HepG2 (cell line): ENCODE data around the gene VAMP8. TPM values are rescaled to one million over a fixed set of nuclear protein-coding genes. Genes with fewer than 3 reads are reported as not detected.

Experiments
- ATAC-seq: fragments of 200-7000 bp; cut with Tn5 transposase; 3 replicates; pipeline ENCODE4 v1.9.1; 2020; ENCODE audit warnings: mild to moderate bottlenecking, moderate library complexity
- BruUV-seq: library from RNA; stranded (reverse); fragments of 400-500 nt; replicated peaks from 2 replicates; lab custom pipeline; 2021; lab: Mats Ljungman, UMichigan
- CTCF ChIA-PET: fragments of 300-600 bp; formaldehyde crosslinking; extraction: SDS; loops from one replicate; lab custom pipeline; 2021; ENCODE audit warnings: low total read pairs, inconsistent platforms, low intra/inter-chr PET ratio; lab: Yijun Ruan, JAX
- POLR2A ChIA-PET: fragments of 350-600 bp; sonication (Branson Sonifier 250); formaldehyde crosslinking; loops from one replicate; lab custom pipeline; 2020; ENCODE audit warnings: antibody characterized with exemption, inconsistent platforms; lab: Yijun Ruan, JAX
- DNase-seq: peaks from one replicate; pipeline ENCODE4 v3.0.0-alpha.2; 2015; ENCODE audit warnings: low spot score
- FAIRE-seq: peaks from 3 replicates; lab custom pipeline; 2011; peaks lifted over from hg19 to GRCh38; lab: Jason Lieb, UNC
- H2AFZ ChIP-seq: one replicate; pipeline ENCODE4 v1.6.1; 2011; ENCODE audit warnings: low read length, inconsistent platforms
- H3K27ac ChIP-seq: fragments of 300-600 bp; 3 replicates; pipeline ENCODE4 v1.8.0; 2011; ENCODE audit warnings: mixed run types, mild to moderate bottlenecking, mixed read lengths, low read length, inconsistent platforms; ENCODE audit not compliant: insufficient read depth; ENCODE audit errors: extremely low read length
- H3K27me3 ChIP-seq, 2 experiments: fragments of 200-600 bp in 1 of 2; 2 replicates in 1 of 2; 3 replicates in 1 of 2; pipeline versions ENCODE4 v1.6.0 to v1.8.0; 2011; ENCODE audit warnings: low read length in 2 of 2, mild to moderate bottlenecking in 2 of 2, moderate library complexity in 2 of 2, inconsistent platforms in 1 of 2; ENCODE audit not compliant: insufficient read depth in 2 of 2, control insufficient read depth in 1 of 2
- H3K36me3 ChIP-seq, 2 experiments: fragments of 200-600 bp in 1 of 2; replicated peaks in 1 of 2; 2 replicates in 1 of 2; 3 replicates in 1 of 2; pipeline versions ENCODE4 v1.5.1 to v1.8.0; 2011; ENCODE audit warnings: low read length in 2 of 2, inconsistent platforms in 1 of 2; ENCODE audit not compliant: insufficient read depth in 2 of 2, control insufficient read depth in 1 of 2
- H3K4me1 ChIP-seq: 2 replicates; pipeline ENCODE4 v1.5.1; 2012; ENCODE audit warnings: low read length, inconsistent platforms; ENCODE audit not compliant: insufficient read depth
- H3K4me2 ChIP-seq: 2 replicates; pipeline ENCODE4 v1.6.0; 2011; ENCODE audit warnings: low read depth, low read length, inconsistent platforms
- H3K4me3 ChIP-seq, 3 experiments: fragments of 200-600 bp in 1 of 3; sonication (generic), shearing (Covaris generic) in 1 of 3; replicated peaks in 1 of 3; 2 replicates each; pipeline ENCODE4 v1.5.1; 2011 to 2016; ENCODE audit warnings: low read length in 3 of 3, inconsistent platforms in 2 of 3, low read depth in 2 of 3, mild to moderate bottlenecking in 2 of 3, control low read depth in 1 of 3, mixed read lengths in 1 of 3; ENCODE audit not compliant: insufficient read depth in 1 of 3
- H3K79me2 ChIP-seq: one replicate; pipeline ENCODE4 v1.6.1; 2011; ENCODE audit warnings: low read length, inconsistent platforms; ENCODE audit not compliant: insufficient read depth
- H3K9ac ChIP-seq: 2 replicates; pipeline ENCODE4 v1.6.0; 2011; ENCODE audit warnings: mild to moderate bottlenecking, low read depth, low read length, inconsistent platforms; ENCODE audit not compliant: insufficient read depth
- H3K9me3 ChIP-seq: 2 replicates; pipeline ENCODE4 v1.5.1; 2012; ENCODE audit warnings: mild to moderate bottlenecking, low read length
- H4K20me1 ChIP-seq: 2 replicates; pipeline ENCODE4 v1.6.0; 2011; ENCODE audit warnings: inconsistent platforms, mild to moderate bottlenecking, low read length, moderate library complexity; ENCODE audit not compliant: insufficient read depth
- E2F2 ChIP-seq: sonication (generic); formaldehyde crosslinking; IDR thresholded peaks from 2 replicates; pipeline ENCODE4 v1.4.0; 2020; ENCODE audit warnings: missing genetic modification reagents, borderline replicate concordance
- ELK4 ChIP-seq: sonication (generic); formaldehyde crosslinking; IDR thresholded peaks from 2 replicates; pipeline ENCODE4 v1.9.0; 2021; ENCODE audit warnings: missing genetic modification reagents, borderline replicate concordance
- HNRNPL ChIP-seq: fragments of 200-400 bp; formaldehyde crosslinking; IDR thresholded peaks from 2 replicates; pipeline ENCODE4 v1.6.1; 2017; ENCODE audit warnings: mild to moderate bottlenecking, low read depth, low read length
- HOXA3 ChIP-seq: sonication (generic); formaldehyde crosslinking; IDR thresholded peaks from 2 replicates; pipeline ENCODE4 v1.5.0; 2020; ENCODE audit warnings: missing genetic modification reagents
- KLF16 ChIP-seq, 2 experiments: sonication (generic) in 1 of 2; formaldehyde crosslinking in 1 of 2; IDR thresholded peaks; 2 replicates each; pipeline versions ENCODE4 v1.6.1 to v1.8.0; 2016 to 2023; ENCODE audit warnings: missing genetic modification reagents in 2 of 2, missing compliant biosample characterization in 1 of 2
- MLLT10 ChIP-seq: sonication (generic); formaldehyde crosslinking; IDR thresholded peaks from 2 replicates; pipeline ENCODE4 v1.4.0; 2020; ENCODE audit warnings: missing genetic modification reagents
- SP5 ChIP-seq: IDR thresholded peaks from 2 replicates; pipeline ENCODE4 v1.6.1; 2016; ENCODE audit warnings: low read depth, borderline replicate concordance
- ZGPAT ChIP-seq: IDR thresholded peaks from 2 replicates; pipeline ENCODE4 v1.6.1; 2016; ENCODE audit warnings: mild to moderate bottlenecking
- ZNF766 ChIP-seq: sonication (generic); formaldehyde crosslinking; IDR thresholded peaks from 2 replicates; pipeline ENCODE4 v1.5.0; 2020; ENCODE audit warnings: missing genetic modification reagents, borderline replicate concordance
- ZNF780A ChIP-seq: sonication (generic); formaldehyde crosslinking; IDR thresholded peaks from 2 replicates; pipeline ENCODE4 v1.8.0; 2022; ENCODE audit warnings: mild to moderate bottlenecking, missing genetic modification reagents, moderate library complexity
- WGBS: methylation state at CpG from one replicate; pipeline ENCODE4 v1.1.6; 2017; ENCODE audit warnings: low lambda C conversion rate; 5-methylcytosine and 5-hydroxymethylcytosine counted together
- in situ Hi-C: cut with HindIII; loops from 2 replicates; pipeline ENCODE4 v1.10.0; 2017; ENCODE audit warnings: low pct_unique_long_range_greater_than_20kb; ENCODE audit not compliant: extremely low pct_ligation_motif_present
- intact Hi-C: fragments of 100-400 bp; cut with micrococcal nuclease; formaldehyde crosslinking; loops from one replicate; pipeline ENCODE4 v1.10.0; 2022; ENCODE audit not compliant: unreplicated experiment
- polyA plus RNA-seq, 8 experiments: library from polyadenylated mRNA; depleted of rRNA in 3 of 8; stranded (reverse) in 7 of 8; unstranded in 1 of 8; fragments of >200 nt; fragmentation: Illumina TruSeq in 4 of 8; extraction: Trizol in 4 of 8; gene quantifications; 2 replicates each; pipeline versions ENCODE4 v1.2.1 to v1.2.3, GENCODE V29; 2011 to 2016; ENCODE audit warnings: low read depth in 4 of 8, missing spikeins in 1 of 8, mixed read lengths in 1 of 8; ENCODE audit not compliant: insufficient read depth in 1 of 8
- total RNA-seq, 5 experiments: library from RNA; depleted of rRNA; stranded (reverse); fragments of >200 nt; fragmentation: Illumina TruSeq; extraction: Trizol; gene quantifications; 2 replicates each; pipeline ENCODE4 v1.2.3, GENCODE V29; 2016; ENCODE audit warnings: low read depth in 1 of 5
- TF ChIP-seq, protein P1 (sequence below): sonication (generic); formaldehyde crosslinking; IDR thresholded peaks from 2 replicates; pipeline ENCODE4 v1.4.0; 2020; ENCODE audit warnings: mild to moderate bottlenecking, missing genetic modification reagents

Gene VAMP8
- total and polyA plus RNA-seq, 2 of the 13 experiments (the other 11 are each of a cell fraction or from before 2014, with no cell fraction given), result 83.3 to 157 TPM

DNA sequence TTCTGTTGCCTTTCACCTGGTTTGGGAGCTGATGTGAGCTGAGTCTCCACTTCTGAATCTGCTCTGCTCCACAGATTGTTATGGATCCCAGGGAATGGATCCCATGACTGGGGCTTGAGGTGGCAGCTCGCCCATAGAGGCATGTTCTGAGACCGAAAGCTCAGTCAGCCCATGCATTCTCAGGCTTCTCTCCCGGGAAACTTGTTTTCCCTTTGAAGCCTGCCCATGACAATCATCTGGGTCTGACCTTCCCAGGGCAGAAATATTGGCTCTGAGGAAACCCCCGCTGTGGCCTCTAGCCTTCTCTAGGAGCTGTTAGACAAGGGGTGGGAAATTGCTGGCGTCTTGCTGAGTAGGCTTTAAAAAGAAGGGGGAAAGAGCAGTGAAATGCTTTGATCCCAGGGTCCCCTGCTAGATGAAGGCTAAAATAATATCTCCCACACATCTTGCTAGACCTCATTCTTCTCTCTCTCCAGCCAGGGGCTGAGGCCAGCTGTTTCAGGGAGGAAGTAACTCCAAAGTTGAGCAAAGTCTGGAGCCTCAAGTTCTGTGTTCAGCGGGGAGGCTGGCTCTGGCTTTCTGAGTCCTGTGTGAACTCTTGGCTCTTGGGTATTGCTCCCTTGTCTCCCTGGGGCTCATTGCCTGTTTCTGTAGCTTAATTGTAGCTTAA lies 2.0 kb downstream of the VAMP8 start (continued):
- TF ChIP-seq ZNF780A (CRISPR knock-in tag) (no peak), E2F2 (CRISPR knock-in tag) (0 out of 2 replicates have a peak, but pooled peaks have one; percentile 39)

DNA sequence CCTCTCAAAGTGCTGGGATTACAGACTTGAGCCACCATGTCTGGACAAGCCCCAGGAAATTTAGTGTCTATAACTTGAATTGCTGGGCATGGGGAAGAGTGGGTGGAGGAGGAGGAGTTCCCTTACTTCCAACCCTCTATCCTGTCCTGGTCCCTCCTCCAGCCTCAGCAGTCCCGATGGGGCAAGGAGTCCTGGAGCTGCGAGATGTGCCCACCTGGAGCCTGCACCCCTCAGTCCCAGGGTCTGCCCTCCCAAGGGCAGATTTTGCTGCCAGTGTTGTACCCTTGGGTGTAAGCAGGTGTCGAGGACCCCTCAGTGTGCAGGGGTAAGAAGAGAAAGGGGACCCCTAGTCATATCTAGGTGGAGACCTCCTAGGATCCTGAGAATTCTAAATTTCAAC lies 2.8 kb downstream of the VAMP8 start:
- ATAC-seq (no peak), DNase-seq (no peak), FAIRE-seq (no peak)
- no peak overlapping the region for H3K27ac ChIP-seq
- no peaks in the 10 kb centered on the region for H4K20me1 ChIP-seq
- no peak overlapping the region for H2AFZ ChIP-seq
- peaks cover 70% of the 10 kb centered on the region for H3K4me1 ChIP-seq
- POLR2A ChIA-PET, result interaction anchor here (0.8 to 12.7 kb wide), 5 partner anchors 8 to 138 kb away, joined by 3 to 201 read pairs (median 71); partner anchors contain the start of genes GGCX, RNF181 and TMEM150A
- H3K79me2 ChIP-seq, result peaks cover 12% of the 10 kb centered on the region
- intact Hi-C loops, result no loop called here
- no TSS peak for BruUV-seq
- peaks cover 0 to 7% of the 10 kb centered on the region in 2 experiments; a peak in 4 of 5 replicates for H3K36me3 ChIP-seq
- WGBS, result 88% methylated on average over 3 of the region's 3 CpGs
- H3K9me3 ChIP-seq, result no peaks in the 10 kb centered on the region
- H3K4me3 ChIP-seq, result no peak overlapping the region
- no peak for TF ChIP-seq ZGPAT
- TF ChIP-seq ELK4 (CRISPR knock-in tag), result no peak
- TF ChIP-seq, protein P1, sequence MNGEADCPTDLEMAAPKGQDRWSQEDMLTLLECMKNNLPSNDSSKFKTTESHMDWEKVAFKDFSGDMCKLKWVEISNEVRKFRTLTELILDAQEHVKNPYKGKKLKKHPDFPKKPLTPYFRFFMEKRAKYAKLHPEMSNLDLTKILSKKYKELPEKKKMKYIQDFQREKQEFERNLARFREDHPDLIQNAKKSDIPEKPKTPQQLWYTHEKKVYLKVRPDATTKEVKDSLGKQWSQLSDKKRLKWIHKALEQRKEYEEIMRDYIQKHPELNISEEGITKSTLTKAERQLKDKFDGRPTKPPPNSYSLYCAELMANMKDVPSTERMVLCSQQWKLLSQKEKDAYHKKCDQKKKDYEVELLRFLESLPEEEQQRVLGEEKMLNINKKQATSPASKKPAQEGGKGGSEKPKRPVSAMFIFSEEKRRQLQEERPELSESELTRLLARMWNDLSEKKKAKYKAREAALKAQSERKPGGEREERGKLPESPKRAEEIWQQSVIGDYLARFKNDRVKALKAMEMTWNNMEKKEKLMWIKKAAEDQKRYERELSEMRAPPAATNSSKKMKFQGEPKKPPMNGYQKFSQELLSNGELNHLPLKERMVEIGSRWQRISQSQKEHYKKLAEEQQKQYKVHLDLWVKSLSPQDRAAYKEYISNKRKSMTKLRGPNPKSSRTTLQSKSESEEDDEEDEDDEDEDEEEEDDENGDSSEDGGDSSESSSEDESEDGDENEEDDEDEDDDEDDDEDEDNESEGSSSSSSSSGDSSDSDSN (CRISPR knock-in tag), result no peak
- TF ChIP-seq HNRNPL, result no peak
- no peak for TF ChIP-seq ZNF766 (CRISPR knock-in tag)
- TF ChIP-seq KLF16 (CRISPR knock-in tag; IDR thresholded peaks at IDR 0.05), result no peak
- no peak for TF ChIP-seq HOXA3
- TF ChIP-seq SP5 (CRISPR knock-in tag), result no peak
- no peak for TF ChIP-seq MLLT10
- in situ Hi-C loops, result no loop called here
- CTCF ChIA-PET, result no interaction called here
- no peak overlapping the region for H3K9ac ChIP-seq
- no peak overlapping the region for H3K4me2 ChIP-seq
- H3K27me3 ChIP-seq, result no peaks in the 10 kb centered on the region; a peak in 1 of 5 replicates
